GM19035 (cell line): ENCODE measurements around the gene BPNT1.

ENCODE experiments used
- ATAC-seq: cut with Tn5 transposase; IDR thresholded peaks from one replicate; pipeline ENCODE4 v1.9.1; 2021; ENCODE audit not compliant: unreplicated experiment

Gene BPNT1

DNA sequence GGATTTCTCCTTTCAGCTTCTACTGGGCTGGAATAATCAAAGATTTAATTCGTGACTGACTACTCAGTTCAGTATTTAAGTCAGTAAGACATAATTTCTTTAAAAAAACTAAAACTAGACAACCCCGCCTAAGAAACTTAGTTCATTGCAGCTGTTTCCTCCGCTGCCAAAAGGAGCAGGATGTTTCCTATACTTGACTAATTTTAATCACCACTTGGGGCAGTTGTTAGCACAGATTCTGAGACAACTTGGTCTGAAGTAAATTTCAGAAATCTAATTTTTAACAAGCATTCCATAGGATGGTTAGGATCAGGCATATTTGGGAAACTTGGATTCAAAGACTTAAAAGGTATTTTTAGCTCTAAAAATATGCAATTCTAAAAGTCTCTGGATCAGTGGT lies 77.3 kb downstream of the BPNT1 start:
- no peak for ATAC-seq

DNA sequence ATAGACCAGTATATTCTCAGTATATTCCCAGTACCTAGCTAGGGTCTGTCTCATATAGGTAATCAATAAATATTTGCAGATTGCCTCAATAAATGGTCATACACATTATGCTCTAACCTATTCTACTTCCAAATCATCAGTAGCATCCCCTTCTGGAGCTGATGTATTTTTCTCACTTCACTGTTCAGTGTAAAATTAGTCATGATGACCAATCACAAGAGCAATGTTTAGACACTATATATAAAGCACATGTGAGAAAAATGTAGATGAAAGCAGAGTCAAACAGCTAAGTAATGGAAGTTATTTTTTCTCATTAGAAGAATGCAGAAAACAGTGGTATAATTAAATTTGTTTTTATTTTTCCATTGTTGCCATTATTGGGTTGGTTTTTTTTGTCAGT lies 78.0 kb downstream of the BPNT1 start:
- ATAC-seq: no peak
